K562 (cell line): Measurements from ENCODE around the gene GAPT. TPM values are rescaled to one million over a fixed set of nuclear protein-coding genes. Genes with fewer than 3 reads are reported as not detected.

Experiments
- HDAC2 ChIP-seq: fragments of 450-650 bp; IDR thresholded peaks from 2 replicates; pipeline ENCODE4 v1.6.1; 2016; ENCODE audit warnings: mild to moderate bottlenecking
- HMG20B ChIP-seq: fragments of 250-450 bp; sonication (Bioruptor Pico); IDR thresholded peaks from 2 replicates; pipeline ENCODE4 v1.5.0; 2021; ENCODE audit warnings: mild to moderate bottlenecking
- PHB ChIP-seq: fragments of 250-450 bp; sonication (Bioruptor Pico); IDR thresholded peaks from 2 replicates; pipeline ENCODE4 v1.5.0; 2021
- RBM39 ChIP-seq: fragments of 200-400 bp; formaldehyde crosslinking; optimal IDR thresholded peaks from 2 replicates; pipeline ENCODE3; 2018; ENCODE audit warnings: low read depth, low read length
- RFX7 ChIP-seq: fragments of 250-450 bp; sonication (Bioruptor Pico); IDR thresholded peaks from 2 replicates; pipeline ENCODE4 v1.5.1; 2021; ENCODE audit warnings: mild to moderate bottlenecking
- ZFX ChIP-seq: sonication (generic); formaldehyde crosslinking; IDR thresholded peaks from 2 replicates; pipeline ENCODE4 v1.8.0; 2022; ENCODE audit warnings: mild to moderate bottlenecking, missing genetic modification reagents, moderate library complexity
- ZNF143 ChIP-seq: sonication (generic); formaldehyde crosslinking; IDR thresholded peaks from 2 replicates; pipeline ENCODE4 v1.9.0; 2022; ENCODE audit warnings: mild to moderate bottlenecking, missing genetic modification reagents
- polyA plus RNA-seq, 8 experiments: library from polyadenylated mRNA; depleted of rRNA in 4 of 8; stranded (reverse) in 5 of 8; unstranded in 3 of 8; fragments of >200 nt; fragmentation: Nextera tagmentation in 2 of 8; fragmentation: Illumina TruSeq in 1 of 8; extraction: Ambion mirVana in 2 of 8; extraction: Trizol in 1 of 8; gene quantifications; 2 replicates each; pipeline versions ENCODE4 v1.2.1 to v1.2.3, GENCODE V29; 2011 to 2014; ENCODE audit warnings: inconsistent platforms in 1 of 8, missing spikeins in 1 of 8
- total RNA-seq, 7 experiments: library from RNA; depleted of rRNA in 6 of 7; stranded (reverse); fragments of >200 nt in 6 of 7; fragmentation: Illumina TruSeq in 2 of 7; extraction: Trizol in 2 of 7; gene quantifications; 2 replicates each; pipeline versions ENCODE4 v1.2.1 to v1.2.3, GENCODE V29; 2011 to 2021; ENCODE audit warnings: low replicate concordance in 1 of 7
- TF ChIP-seq, protein P1 (sequence below): fragments of 450-650 bp; conservative IDR thresholded peaks from 2 replicates; pipeline ENCODE4 v1.6.1; 2016; ENCODE audit warnings: missing genetic modification characterization, low read depth, mild to moderate bottlenecking, control low read depth, missing compliant biosample characterization
- TF ChIP-seq, protein P2 (sequence below): fragments of 250-450 bp; sonication (Bioruptor Pico); IDR thresholded peaks from 2 replicates; pipeline ENCODE4 v1.5.0; 2020; ENCODE audit warnings: mild to moderate bottlenecking
- TF ChIP-seq, protein P3 (sequence below): sonication (generic); formaldehyde crosslinking; IDR thresholded peaks from 2 replicates; pipeline ENCODE4 v1.8.0; 2023; ENCODE audit warnings: mild to moderate bottlenecking, missing genetic modification reagents
- TF ChIP-seq, protein P4 (sequence below): fragments of 250-450 bp; sonication (Bioruptor Pico); IDR thresholded peaks from 2 replicates; pipeline ENCODE4 v1.4.0; 2020; ENCODE audit warnings: mild to moderate bottlenecking, moderate library complexity

GAPT gene
- total and polyA plus RNA-seq, 9 of the 15 experiments (the other 6 are each of a cell fraction or from before 2014, with no cell fraction given) = not detected

DNA sequence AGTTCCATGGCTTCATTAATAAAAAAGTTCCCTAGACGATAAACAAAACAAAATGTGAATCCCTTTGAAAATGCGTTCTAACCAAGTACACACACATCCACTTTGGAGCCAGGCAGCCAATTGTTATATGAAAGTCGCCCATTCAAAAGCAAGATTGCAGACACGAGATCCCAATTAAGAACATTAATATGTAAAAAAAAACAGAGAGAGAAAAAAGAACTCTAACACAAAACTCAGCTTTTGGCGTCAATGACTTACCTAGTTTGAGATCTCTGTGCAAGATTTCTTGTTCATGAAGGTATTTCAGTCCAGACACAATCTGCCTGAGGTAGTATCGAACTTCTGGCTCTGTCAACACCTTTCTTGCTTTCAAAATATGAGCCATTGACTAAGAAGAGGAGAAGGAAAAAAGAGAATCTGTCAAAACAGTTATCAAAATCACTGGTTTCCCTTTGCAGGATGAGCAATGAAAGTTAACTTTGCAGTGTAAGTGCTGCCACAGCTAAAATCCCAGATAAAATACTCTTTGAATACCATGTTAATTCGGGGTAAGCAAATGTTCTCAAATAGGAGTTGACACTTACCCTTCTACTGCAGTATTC is 33.0 kb upstream of the GAPT start (continued):
- TF ChIP-seq, protein P1, sequence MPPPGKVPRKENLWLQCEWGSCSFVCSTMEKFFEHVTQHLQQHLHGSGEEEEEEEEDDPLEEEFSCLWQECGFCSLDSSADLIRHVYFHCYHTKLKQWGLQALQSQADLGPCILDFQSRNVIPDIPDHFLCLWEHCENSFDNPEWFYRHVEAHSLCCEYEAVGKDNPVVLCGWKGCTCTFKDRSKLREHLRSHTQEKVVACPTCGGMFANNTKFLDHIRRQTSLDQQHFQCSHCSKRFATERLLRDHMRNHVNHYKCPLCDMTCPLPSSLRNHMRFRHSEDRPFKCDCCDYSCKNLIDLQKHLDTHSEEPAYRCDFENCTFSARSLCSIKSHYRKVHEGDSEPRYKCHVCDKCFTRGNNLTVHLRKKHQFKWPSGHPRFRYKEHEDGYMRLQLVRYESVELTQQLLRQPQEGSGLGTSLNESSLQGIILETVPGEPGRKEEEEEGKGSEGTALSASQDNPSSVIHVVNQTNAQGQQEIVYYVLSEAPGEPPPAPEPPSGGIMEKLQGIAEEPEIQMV (tag) = no peak
- TF ChIP-seq ZNF143 (CRISPR knock-in tag) (no peak), RFX7 (CRISPR knock-in tag) (no peak), ZFX (CRISPR knock-in tag) (no peak), PHB (CRISPR knock-in tag) (no peak), HDAC2 (no peak), HMG20B (CRISPR knock-in tag) (no peak), RBM39 (no peak)
- TF ChIP-seq, protein P2, sequence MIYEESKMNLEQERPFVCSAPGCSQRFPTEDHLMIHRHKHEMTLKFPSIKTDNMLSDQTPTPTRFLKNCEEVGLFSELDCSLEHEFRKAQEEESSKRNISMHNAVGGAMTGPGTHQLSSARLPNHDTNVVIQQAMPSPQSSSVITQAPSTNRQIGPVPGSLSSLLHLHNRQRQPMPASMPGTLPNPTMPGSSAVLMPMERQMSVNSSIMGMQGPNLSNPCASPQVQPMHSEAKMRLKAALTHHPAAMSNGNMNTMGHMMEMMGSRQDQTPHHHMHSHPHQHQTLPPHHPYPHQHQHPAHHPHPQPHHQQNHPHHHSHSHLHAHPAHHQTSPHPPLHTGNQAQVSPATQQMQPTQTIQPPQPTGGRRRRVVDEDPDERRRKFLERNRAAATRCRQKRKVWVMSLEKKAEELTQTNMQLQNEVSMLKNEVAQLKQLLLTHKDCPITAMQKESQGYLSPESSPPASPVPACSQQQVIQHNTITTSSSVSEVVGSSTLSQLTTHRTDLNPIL (CRISPR knock-in tag) = no peak
- TF ChIP-seq, protein P3, sequence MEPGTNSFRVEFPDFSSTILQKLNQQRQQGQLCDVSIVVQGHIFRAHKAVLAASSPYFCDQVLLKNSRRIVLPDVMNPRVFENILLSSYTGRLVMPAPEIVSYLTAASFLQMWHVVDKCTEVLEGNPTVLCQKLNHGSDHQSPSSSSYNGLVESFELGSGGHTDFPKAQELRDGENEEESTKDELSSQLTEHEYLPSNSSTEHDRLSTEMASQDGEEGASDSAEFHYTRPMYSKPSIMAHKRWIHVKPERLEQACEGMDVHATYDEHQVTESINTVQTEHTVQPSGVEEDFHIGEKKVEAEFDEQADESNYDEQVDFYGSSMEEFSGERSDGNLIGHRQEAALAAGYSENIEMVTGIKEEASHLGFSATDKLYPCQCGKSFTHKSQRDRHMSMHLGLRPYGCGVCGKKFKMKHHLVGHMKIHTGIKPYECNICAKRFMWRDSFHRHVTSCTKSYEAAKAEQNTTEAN (CRISPR knock-in tag) = no peak
- TF ChIP-seq, protein P4, sequence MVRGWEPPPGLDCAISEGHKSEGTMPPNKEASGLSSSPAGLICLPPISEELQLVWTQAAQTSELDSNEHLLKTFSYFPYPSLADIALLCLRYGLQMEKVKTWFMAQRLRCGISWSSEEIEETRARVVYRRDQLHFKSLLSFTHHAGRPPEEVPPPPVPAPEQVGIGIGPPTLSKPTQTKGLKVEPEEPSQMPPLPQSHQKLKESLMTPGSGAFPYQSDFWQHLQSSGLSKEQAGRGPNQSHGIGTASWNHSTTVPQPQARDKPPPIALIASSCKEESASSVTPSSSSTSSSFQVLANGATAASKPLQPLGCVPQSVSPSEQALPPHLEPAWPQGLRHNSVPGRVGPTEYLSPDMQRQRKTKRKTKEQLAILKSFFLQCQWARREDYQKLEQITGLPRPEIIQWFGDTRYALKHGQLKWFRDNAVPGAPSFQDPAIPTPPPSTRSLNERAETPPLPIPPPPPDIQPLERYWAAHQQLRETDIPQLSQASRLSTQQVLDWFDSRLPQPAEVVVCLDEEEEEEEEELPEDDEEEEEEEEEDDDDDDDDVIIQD (CRISPR knock-in tag) = no peak
- TF ChIP-seq, all 486 proteins: peak for 0
